Nephron progenitor cell (in vitro differentiated cells): ENCODE data around the gene VPS13C.

ENCODE experiments used
- DNase-seq: peaks from one replicate; pipeline ENCODE4 v3.0.0; 2021
- H3K27ac Mint-ChIP-seq: 2 replicates; pipeline ENCODE4 v1.8.0; 2021; ENCODE audit warnings: mild to moderate bottlenecking, moderate library complexity, mixed read lengths
- H3K27me3 Mint-ChIP-seq: 2 replicates; pipeline ENCODE4 v1.8.0; 2021; ENCODE audit warnings: mild to moderate bottlenecking, low read depth, mixed read lengths; ENCODE audit not compliant: poor library complexity
- H3K36me3 Mint-ChIP-seq: 2 replicates; pipeline ENCODE4 v1.8.0; 2021; ENCODE audit warnings: low read depth, mixed read lengths
- H3K4me1 Mint-ChIP-seq: 2 replicates; pipeline ENCODE4 v1.8.0; 2021; ENCODE audit warnings: mixed read lengths
- H3K4me3 Mint-ChIP-seq: 2 replicates; pipeline ENCODE4 v1.8.0; 2021; ENCODE audit warnings: mild to moderate bottlenecking, moderate library complexity, mixed read lengths
- H3K9me3 Mint-ChIP-seq: 2 replicates; pipeline ENCODE4 v1.8.0; 2021; ENCODE audit warnings: mild to moderate bottlenecking, moderate library complexity, mixed read lengths
- TF ChIP-seq, protein P1 (sequence below): fragments of 200-600 bp; sonication (generic); IDR thresholded peaks from 2 replicates; pipeline ENCODE4 v1.5.0; 2021; ENCODE audit warnings: antibody characterized with exemption

VPS13C gene, protein sequence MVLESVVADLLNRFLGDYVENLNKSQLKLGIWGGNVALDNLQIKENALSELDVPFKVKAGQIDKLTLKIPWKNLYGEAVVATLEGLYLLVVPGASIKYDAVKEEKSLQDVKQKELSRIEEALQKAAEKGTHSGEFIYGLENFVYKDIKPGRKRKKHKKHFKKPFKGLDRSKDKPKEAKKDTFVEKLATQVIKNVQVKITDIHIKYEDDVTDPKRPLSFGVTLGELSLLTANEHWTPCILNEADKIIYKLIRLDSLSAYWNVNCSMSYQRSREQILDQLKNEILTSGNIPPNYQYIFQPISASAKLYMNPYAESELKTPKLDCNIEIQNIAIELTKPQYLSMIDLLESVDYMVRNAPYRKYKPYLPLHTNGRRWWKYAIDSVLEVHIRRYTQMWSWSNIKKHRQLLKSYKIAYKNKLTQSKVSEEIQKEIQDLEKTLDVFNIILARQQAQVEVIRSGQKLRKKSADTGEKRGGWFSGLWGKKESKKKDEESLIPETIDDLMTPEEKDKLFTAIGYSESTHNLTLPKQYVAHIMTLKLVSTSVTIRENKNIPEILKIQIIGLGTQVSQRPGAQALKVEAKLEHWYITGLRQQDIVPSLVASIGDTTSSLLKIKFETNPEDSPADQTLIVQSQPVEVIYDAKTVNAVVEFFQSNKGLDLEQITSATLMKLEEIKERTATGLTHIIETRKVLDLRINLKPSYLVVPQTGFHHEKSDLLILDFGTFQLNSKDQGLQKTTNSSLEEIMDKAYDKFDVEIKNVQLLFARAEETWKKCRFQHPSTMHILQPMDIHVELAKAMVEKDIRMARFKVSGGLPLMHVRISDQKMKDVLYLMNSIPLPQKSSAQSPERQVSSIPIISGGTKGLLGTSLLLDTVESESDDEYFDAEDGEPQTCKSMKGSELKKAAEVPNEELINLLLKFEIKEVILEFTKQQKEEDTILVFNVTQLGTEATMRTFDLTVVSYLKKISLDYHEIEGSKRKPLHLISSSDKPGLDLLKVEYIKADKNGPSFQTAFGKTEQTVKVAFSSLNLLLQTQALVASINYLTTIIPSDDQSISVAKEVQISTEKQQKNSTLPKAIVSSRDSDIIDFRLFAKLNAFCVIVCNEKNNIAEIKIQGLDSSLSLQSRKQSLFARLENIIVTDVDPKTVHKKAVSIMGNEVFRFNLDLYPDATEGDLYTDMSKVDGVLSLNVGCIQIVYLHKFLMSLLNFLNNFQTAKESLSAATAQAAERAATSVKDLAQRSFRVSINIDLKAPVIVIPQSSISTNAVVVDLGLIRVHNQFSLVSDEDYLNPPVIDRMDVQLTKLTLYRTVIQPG (N-terminal part only)

DNA sequence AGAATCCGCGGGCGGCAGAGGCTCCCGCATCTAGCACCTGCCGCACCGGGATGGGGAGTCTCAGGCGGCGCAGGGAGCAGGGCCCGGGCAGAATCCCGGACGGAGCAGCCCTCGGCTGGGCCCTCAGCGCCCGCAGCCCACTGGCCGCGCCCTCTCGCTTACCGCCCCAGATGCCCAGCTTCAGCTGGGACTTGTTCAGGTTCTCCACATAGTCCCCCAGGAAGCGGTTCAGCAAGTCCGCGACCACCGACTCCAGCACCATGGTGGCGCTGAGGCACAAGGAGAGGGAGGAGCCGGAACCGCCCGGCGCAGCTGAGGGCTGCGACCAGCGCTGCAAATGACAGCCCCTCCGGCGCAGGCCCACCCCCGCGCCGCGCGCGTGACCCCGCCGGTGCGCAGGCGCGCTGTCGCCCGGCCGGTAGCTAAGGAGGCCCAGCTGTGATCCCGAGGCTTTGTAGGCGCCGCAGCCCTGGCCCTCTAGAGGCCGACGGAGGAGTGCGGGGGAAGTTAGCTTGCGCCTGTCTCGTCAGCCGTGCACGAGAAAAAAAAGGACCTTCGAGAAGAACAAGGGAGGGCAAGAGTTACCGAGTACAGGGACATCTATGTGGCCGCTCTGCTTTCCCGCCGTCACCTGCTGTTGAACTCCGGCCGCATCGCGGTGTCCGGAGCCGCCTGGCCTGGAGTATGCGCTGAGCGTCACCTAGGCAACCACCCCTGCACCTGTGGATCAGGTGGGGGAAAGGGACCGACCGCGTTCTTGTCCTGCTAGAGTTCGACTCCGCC is at the start of gene VPS13C:
VPS13C (minus strand) TSS at position 335 of the 783 bp plus-strand sequence; CDS start at position 262, 73 bp downstream.
- H3K27ac Mint-ChIP-seq: peak within 1 kb of the TSS; percentile 93
- H3K4me3 Mint-ChIP-seq: peak within 1 kb of the TSS; percentile 94
- DNase-seq: peak; percentile 90
- peaks cover 49% of the 10 kb centered on the region for H3K27me3 Mint-ChIP-seq
- peaks cover 14% of the 10 kb centered on the region for H3K36me3 Mint-ChIP-seq
- peaks cover 25% of the 10 kb centered on the region for H3K4me1 Mint-ChIP-seq
- TF ChIP-seq, protein P1, sequence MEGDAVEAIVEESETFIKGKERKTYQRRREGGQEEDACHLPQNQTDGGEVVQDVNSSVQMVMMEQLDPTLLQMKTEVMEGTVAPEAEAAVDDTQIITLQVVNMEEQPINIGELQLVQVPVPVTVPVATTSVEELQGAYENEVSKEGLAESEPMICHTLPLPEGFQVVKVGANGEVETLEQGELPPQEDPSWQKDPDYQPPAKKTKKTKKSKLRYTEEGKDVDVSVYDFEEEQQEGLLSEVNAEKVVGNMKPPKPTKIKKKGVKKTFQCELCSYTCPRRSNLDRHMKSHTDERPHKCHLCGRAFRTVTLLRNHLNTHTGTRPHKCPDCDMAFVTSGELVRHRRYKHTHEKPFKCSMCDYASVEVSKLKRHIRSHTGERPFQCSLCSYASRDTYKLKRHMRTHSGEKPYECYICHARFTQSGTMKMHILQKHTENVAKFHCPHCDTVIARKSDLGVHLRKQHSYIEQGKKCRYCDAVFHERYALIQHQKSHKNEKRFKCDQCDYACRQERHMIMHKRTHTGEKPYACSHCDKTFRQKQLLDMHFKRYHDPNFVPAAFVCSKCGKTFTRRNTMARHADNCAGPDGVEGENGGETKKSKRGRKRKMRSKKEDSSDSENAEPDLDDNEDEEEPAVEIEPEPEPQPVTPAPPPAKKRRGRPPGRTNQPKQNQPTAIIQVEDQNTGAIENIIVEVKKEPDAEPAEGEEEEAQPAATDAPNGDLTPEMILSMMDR: peak; percentile 65
- no peaks in the 10 kb centered on the region for H3K9me3 Mint-ChIP-seq

DNA sequence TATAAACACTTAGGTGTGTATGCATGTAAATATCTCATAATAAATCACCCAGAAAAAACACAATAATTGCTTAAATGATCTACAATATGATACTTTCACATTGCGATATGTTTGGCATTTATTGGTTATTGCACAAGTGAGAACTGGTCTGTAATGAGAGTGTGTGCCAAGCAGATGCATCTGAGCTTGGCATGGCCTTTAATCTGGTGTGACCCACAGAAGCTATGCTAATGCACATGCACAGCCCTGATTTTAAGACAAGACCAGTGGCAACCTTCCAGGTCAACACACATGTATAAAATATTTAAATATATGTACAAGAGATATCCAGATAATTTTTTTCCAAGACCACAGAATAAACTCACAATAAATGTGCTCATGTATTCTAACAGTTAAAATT is 49.2 kb upstream of the VPS13C start:
- Mint-ChIP-seq H3K36me3 (no peaks in the 10 kb centered on the region), H3K27ac (no peak overlapping the region), H3K27me3 (peaks cover 3% of the 10 kb centered on the region)

DNA sequence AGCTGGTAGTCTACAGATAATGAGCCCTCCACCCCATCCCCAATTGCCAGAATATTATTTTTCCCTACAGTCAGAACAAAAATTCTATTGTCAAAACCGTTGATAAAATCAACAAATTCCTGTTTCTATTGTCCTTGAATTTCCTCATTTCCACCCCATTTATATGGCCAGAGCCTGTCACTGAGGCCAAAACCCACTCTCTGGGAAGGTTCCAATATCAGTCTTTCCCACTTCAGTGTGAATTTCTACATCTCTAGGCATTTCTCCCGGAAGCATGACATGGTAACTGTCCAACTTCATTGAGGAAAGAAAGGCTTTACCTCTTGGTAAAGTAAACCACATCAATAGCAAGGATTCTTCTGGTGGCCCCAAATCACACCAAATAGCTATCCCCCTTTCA is 48.2 kb upstream of the VPS13C start:
- no peaks in the 10 kb centered on the region for H3K36me3 Mint-ChIP-seq
- H3K27ac Mint-ChIP-seq: no peak overlapping the region
- H3K4me3 Mint-ChIP-seq: no peak overlapping the region
- DNase-seq: no peak
- H3K4me1 Mint-ChIP-seq: peaks cover 24% of the 10 kb centered on the region
- H3K9me3 Mint-ChIP-seq: no peaks in the 10 kb centered on the region
- TF ChIP-seq, protein P1: no peak
- peaks cover 3% of the 10 kb centered on the region for H3K27me3 Mint-ChIP-seq

More for the DNA sequence above, 49.2 kb upstream of the VPS13C start:
- no peak for DNase-seq
- no peak overlapping the region for H3K4me3 Mint-ChIP-seq
- no peaks in the 10 kb centered on the region for H3K9me3 Mint-ChIP-seq
- TF ChIP-seq, protein P1: no peak
- H3K4me1 Mint-ChIP-seq: peaks cover 24% of the 10 kb centered on the region

DNA sequence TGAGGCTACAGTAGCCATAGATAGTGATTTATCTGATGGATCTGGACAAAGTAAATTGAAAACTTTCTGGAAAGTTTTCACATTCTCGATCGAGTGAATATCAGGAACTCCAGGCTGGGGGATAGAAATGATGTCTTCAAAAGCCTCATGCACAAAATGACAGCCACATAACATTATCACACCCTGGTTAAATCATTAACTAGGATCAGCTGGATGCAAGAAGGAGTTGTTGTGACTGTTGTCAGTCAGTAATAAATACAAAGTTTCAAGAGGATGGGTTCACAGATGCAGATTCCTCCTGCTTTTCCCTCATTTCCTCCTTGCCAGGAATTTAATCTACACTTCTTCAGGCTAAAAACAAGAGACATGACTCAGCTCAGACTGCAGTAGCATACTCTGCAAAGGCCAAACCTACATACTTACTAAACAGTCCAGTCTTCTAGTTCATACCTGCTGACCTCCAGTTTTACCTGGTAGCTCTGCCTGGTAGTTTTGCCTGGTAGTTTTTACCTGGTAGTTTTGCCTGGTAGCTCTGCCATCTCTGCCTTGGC is 47.4 kb upstream of the VPS13C start:
- DNase-seq: no peak
- no peak overlapping the region for H3K4me3 Mint-ChIP-seq
- H3K9me3 Mint-ChIP-seq: no peaks in the 10 kb centered on the region
- H3K27ac Mint-ChIP-seq: no peak overlapping the region
- H3K27me3 Mint-ChIP-seq: peaks cover 3% of the 10 kb centered on the region
- no peaks in the 10 kb centered on the region for H3K36me3 Mint-ChIP-seq
- TF ChIP-seq, protein P1: no peak
- peaks cover 19% of the 10 kb centered on the region for H3K4me1 Mint-ChIP-seq

DNA sequence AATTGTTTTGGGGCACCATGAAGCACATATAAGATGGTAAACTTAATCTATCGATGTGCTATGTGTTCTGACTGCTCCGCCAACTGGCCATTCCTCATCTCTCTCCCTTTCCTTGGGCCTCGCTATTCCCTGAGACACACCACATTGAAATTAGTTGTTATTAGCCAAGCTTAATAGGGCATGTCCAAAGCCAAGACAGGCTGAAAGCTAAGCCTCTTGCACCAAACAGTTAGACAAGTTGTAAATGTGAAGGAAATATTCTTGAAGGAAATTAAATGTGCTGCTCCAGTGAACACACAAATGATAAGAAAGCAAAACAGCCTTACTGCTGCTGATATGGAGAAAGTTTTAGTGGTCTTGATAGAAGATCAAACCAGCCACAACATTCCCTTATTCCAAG is 45.8 kb upstream of the VPS13C start:
- no peak for DNase-seq
- TF ChIP-seq, protein P1: no peak
- H3K36me3 Mint-ChIP-seq: no peaks in the 10 kb centered on the region
- H3K4me3 Mint-ChIP-seq: no peak overlapping the region
- peaks cover 3% of the 10 kb centered on the region for H3K27me3 Mint-ChIP-seq
- peak overlapping the region; percentile 49 for H3K27ac Mint-ChIP-seq
- H3K9me3 Mint-ChIP-seq: no peaks in the 10 kb centered on the region
- H3K4me1 Mint-ChIP-seq: peaks cover 19% of the 10 kb centered on the region
